Endothelial cell of umbilical vein (primary cell): ENCODE results near the gene CTTNBP2. TPM values are rescaled to one million over a fixed set of nuclear protein-coding genes. Genes with fewer than 3 reads are reported as not detected.

Experiments
- BruUV-seq: library from RNA; stranded (reverse); fragments of 400-500 nt; replicated peaks from 2 replicates; lab custom pipeline; 2021; lab: Mats Ljungman, UMichigan
- CTCF ChIA-PET: fragments of 300-600, 350-600 bp; sonication (Branson Sonifier 250); formaldehyde crosslinking; loops from one replicate; lab custom pipeline; 2021; ENCODE audit warnings: antibody characterized with exemption, inconsistent platforms; lab: Charles Lee
- POLR2A ChIA-PET: fragments of 300-600, 350-600 bp; sonication (Branson Sonifier 250); formaldehyde crosslinking; loops from one replicate; lab custom pipeline; 2021; ENCODE audit warnings: antibody characterized with exemption, inconsistent platforms; lab: Charles Lee
- DNase-seq: peaks from one replicate; pipeline ENCODE4 v3.0.0-alpha.2; 2011; ENCODE audit warnings: low read depth, low spot score
- FAIRE-seq: peaks from 2 replicates; lab custom pipeline; 2011; peaks lifted over from hg19 to GRCh38; lab: Jason Lieb, UNC
- H2AFZ ChIP-seq: 2 replicates; pipeline ENCODE4 v1.6.0; 2012; ENCODE audit warnings: low read depth, low read length, control low read depth, inconsistent platforms
- H3K27ac ChIP-seq: 2 replicates; pipeline ENCODE4 v1.5.1; 2011; ENCODE audit warnings: low read depth, mild to moderate bottlenecking, control low read depth, low read length, moderate library complexity; ENCODE audit not compliant: insufficient read depth
- H3K27me3 ChIP-seq, 2 experiments: 2 replicates each; pipeline versions ENCODE4 v1.6.0 to v1.6.1; 2011; ENCODE audit warnings: low read length in 2 of 2, mixed read lengths in 1 of 2; ENCODE audit not compliant: control insufficient read depth in 2 of 2, insufficient read depth in 2 of 2
- H3K36me3 ChIP-seq, 2 experiments: 2 replicates in 1 of 2; 3 replicates in 1 of 2; pipeline ENCODE4 v1.5.1; 2011; ENCODE audit warnings: low read length in 2 of 2, mild to moderate bottlenecking in 1 of 2, moderate library complexity in 1 of 2; ENCODE audit not compliant: control insufficient read depth in 2 of 2, insufficient read depth in 2 of 2; ENCODE audit errors: extremely low read depth in 1 of 2
- H3K4me1 ChIP-seq: 3 replicates; pipeline ENCODE4 v1.5.1; 2011; ENCODE audit warnings: mild to moderate bottlenecking, low read length; ENCODE audit not compliant: control insufficient read depth, insufficient read depth; ENCODE audit errors: extremely low read depth
- H3K4me2 ChIP-seq: 2 replicates; pipeline ENCODE4 v1.6.1; 2011; ENCODE audit warnings: low read length, control low read depth, mixed read lengths; ENCODE audit not compliant: insufficient read depth
- H3K4me3 ChIP-seq, 3 experiments: fragments of 200-600 bp in 1 of 3; sonication (generic), shearing (Covaris generic) in 1 of 3; replicated peaks in 1 of 3; 2 replicates each; pipeline ENCODE4 v1.5.1; 2011 to 2016; ENCODE audit warnings: control low read depth in 3 of 3, low read length in 3 of 3, mild to moderate bottlenecking in 2 of 3, inconsistent platforms in 1 of 3, low read depth in 1 of 3, moderate library complexity in 1 of 3; ENCODE audit not compliant: insufficient read depth in 1 of 3
- H3K79me2 ChIP-seq: 2 replicates; pipeline ENCODE4 v1.6.0; 2012; ENCODE audit warnings: low read length, inconsistent platforms; ENCODE audit not compliant: control insufficient read depth, insufficient read depth
- H3K9ac ChIP-seq: replicated peaks from 2 replicates; pipeline ENCODE3; 2011; ENCODE audit warnings: low read length, control low read depth; ENCODE audit not compliant: insufficient read depth; ENCODE audit errors: extremely low read depth
- H3K9me1 ChIP-seq: replicated peaks from 3 replicates; pipeline ENCODE4 v1.6.0; 2011; ENCODE audit warnings: mild to moderate bottlenecking, low read length; ENCODE audit not compliant: control insufficient read depth, insufficient read depth; ENCODE audit errors: extremely low read depth
- H3K9me3 ChIP-seq: replicated peaks from 2 replicates; pipeline ENCODE4 v1.5.1; 2012; ENCODE audit warnings: low read length, inconsistent platforms; ENCODE audit not compliant: control insufficient read depth, insufficient read depth
- H4K20me1 ChIP-seq: replicated peaks from 2 replicates; pipeline ENCODE3; 2011; ENCODE audit warnings: mild to moderate bottlenecking, low read length; ENCODE audit not compliant: control insufficient read depth, insufficient read depth; ENCODE audit errors: extremely low read depth
- CTCF ChIP-seq, 2 donors: IDR thresholded peaks; 1 replicate in 1 of 2; 2 replicates in 1 of 2; pipeline ENCODE4 v1.5.1; 2011; ENCODE audit warnings: low read length in 2 of 2, mild to moderate bottlenecking in 2 of 2, moderate library complexity in 2 of 2, control low read depth in 1 of 2, inconsistent platforms in 1 of 2, low read depth in 1 of 2; ENCODE audit not compliant: insufficient read depth in 1 of 2; ENCODE audit errors: extremely low read depth in 1 of 2
- EZH2 ChIP-seq: IDR thresholded peaks from 2 replicates; pipeline ENCODE4 v1.6.1; 2012; ENCODE audit warnings: borderline replicate concordance, low read depth, mild to moderate bottlenecking, moderate library complexity, low read length, inconsistent platforms; ENCODE audit not compliant: severe bottlenecking
- FOS ChIP-seq: IDR thresholded peaks from 2 replicates; pipeline ENCODE4 v1.6.1; 2011; ENCODE audit warnings: mild to moderate bottlenecking, low read length, moderate library complexity, borderline replicate concordance; ENCODE audit not compliant: insufficient read depth
- GATA2 ChIP-seq: IDR thresholded peaks from 2 replicates; pipeline ENCODE4 v1.7.0; 2011; ENCODE audit warnings: low read depth, mild to moderate bottlenecking, moderate library complexity, mixed read lengths, low read length; ENCODE audit not compliant: insufficient read length, insufficient read depth
- JUN ChIP-seq: IDR thresholded peaks from 2 replicates; pipeline ENCODE4 v1.6.1; 2011; ENCODE audit warnings: borderline replicate concordance, low read depth; ENCODE audit not compliant: insufficient read length, insufficient read depth
- MYC ChIP-seq: IDR thresholded peaks from one replicate; pipeline ENCODE4 v1.6.1; 2011; ENCODE audit warnings: mild to moderate bottlenecking, low read depth, low read length
- POLR2A ChIP-seq: IDR thresholded peaks from 2 replicates; pipeline ENCODE4 v1.6.1; 2012; ENCODE audit warnings: low read depth, mild to moderate bottlenecking, control low read depth, low read length
- POLR2AphosphoS5 ChIP-seq: IDR thresholded peaks from 2 replicates; pipeline ENCODE4 v1.6.1; 2012; ENCODE audit warnings: low read depth, mild to moderate bottlenecking, control low read depth, low read length, moderate library complexity; ENCODE audit not compliant: insufficient read depth
- dilution Hi-C: fragments of 300-500 bp; cut with MboI; formaldehyde crosslinking; loops from one replicate; pipeline ENCODE4 v1.15.0; 2019; ENCODE audit warnings: low sequenced_read_pairs; ENCODE audit not compliant: extremely low pct_ligation_motif_present
- intact Hi-C: fragments of 100-400 bp; cut with micrococcal nuclease; formaldehyde crosslinking; loops from one replicate; pipeline ENCODE4 v1.10.0; 2022
- polyA plus RNA-seq, 4 experiments: library from polyadenylated mRNA; depleted of rRNA in 3 of 4; stranded (reverse) in 3 of 4; unstranded in 1 of 4; fragments of >200 nt; gene quantifications; 2 replicates each; pipeline versions ENCODE4 v1.2.1 to v1.2.3, GENCODE V29; 2011 to 2012; ENCODE audit warnings: missing spikeins in 1 of 4
- total RNA-seq: library from RNA; stranded (reverse); gene quantifications from 2 replicates; pipeline ENCODE4 v1.2.3, GENCODE V29; 2021
- TF ChIP-seq, protein P1 (sequence below): IDR thresholded peaks from 2 replicates; pipeline ENCODE4 v1.6.1; 2011; ENCODE audit not compliant: insufficient read depth, insufficient read length

CTTNBP2 gene
- total and polyA plus RNA-seq, 2 donors (not counting 3 experiments of a cell fraction or from before 2014, with no cell fraction given): 0.08 to 0.35 TPM

DNA sequence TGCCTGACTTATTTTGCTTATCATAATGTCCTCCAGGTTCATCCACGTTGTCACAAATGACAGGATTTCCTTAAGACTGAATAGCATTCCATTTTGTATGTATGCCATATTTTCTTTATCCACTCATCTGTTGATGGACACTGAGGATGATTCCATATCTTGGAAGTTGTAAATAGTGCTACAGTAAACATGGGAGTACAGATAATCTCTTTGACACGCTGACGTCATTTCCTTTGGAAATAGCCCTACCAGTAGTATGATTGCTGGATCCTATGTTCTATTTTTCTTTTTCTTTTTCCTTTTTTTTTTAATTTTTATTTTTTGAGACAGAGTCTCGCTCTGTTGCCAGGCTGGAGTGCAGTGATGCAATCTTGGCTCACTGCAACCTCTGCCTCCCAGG, 167.6 kb downstream of the CTTNBP2 start:
- FAIRE-seq: no peak
- intact Hi-C loops: no loop called here

More for the DNA sequence above, 167.6 kb downstream of the CTTNBP2 start:
- H3K27ac ChIP-seq: no peak overlapping the region
- no peaks in the 10 kb centered on the region for H3K9me3 ChIP-seq
- no peaks in the 10 kb centered on the region for H3K9me1 ChIP-seq
- H3K36me3 ChIP-seq: no peaks in the 10 kb centered on the region
- H2AFZ ChIP-seq: no peak overlapping the region
- no peaks in the 10 kb centered on the region for H3K27me3 ChIP-seq
- CTCF ChIA-PET: interaction anchor here (2.2 kb wide), 1 partner anchor 10 kb away, joined by 5 read pairs; no protein-coding TSS in a partner anchor
- POLR2A ChIA-PET: no interaction called here
- no peak overlapping the region for H3K4me2 ChIP-seq
- H3K79me2 ChIP-seq: no peaks in the 10 kb centered on the region
- H3K4me1 ChIP-seq: no peaks in the 10 kb centered on the region
- DNase-seq: no peak
- dilution Hi-C loops: no loop called here
- H3K4me3 ChIP-seq: no peak overlapping the region
- H3K9ac ChIP-seq: no peak overlapping the region
- H4K20me1 ChIP-seq: no peaks in the 10 kb centered on the region
- no peak for TF ChIP-seq EZH2
- no peak for TF ChIP-seq MYC
- no peak for TF ChIP-seq POLR2AphosphoS5
- no peak for TF ChIP-seq FOS
- TF ChIP-seq GATA2: no peak
- no peak for TF ChIP-seq JUN
- TF ChIP-seq POLR2A: no peak
- TF ChIP-seq CTCF (IDR thresholded peaks at IDR 0.05; ENCODE audit: extremely low read depth in 1 of 2, insufficient read depth in 1 of 2, low read depth in 1 of 2, low read length in 2 of 2): no peak
- TF ChIP-seq, protein P1, sequence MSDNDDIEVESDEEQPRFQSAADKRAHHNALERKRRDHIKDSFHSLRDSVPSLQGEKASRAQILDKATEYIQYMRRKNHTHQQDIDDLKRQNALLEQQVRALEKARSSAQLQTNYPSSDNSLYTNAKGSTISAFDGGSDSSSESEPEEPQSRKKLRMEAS: no peak
- BruUV-seq: no TSS peak
